B cell (primary cell): ENCODE measurements around the gene APPBP2.

ENCODE experiments used
- CTCF ChIP-seq: fragments of 200-600 bp; IDR thresholded peaks from one replicate; pipeline ENCODE4 v1.8.0; 2022; ENCODE audit warnings: antibody characterized with exemption, mild to moderate bottlenecking
- EZH2 ChIP-seq: IDR thresholded peaks from 2 replicates; pipeline ENCODE4 v1.6.1; 2012; ENCODE audit warnings: borderline replicate concordance, low read depth, mild to moderate bottlenecking, moderate library complexity, low read length; ENCODE audit not compliant: insufficient read depth, poor library complexity, severe bottlenecking

- TF ChIP-seq CTCF (no peak), EZH2 (no peak)
These were observed 22.9 kb upstream of the APPBP2 start for GRCh38 chr17:60548990-60549389.
